HG02885 (cell line): Measurements from ENCODE around the gene FARSA.
"Not testable (repeated sequence)": the region's sequence is repeated elsewhere in the genome, so short reads cannot be mapped to it uniquely, and the experiment has no call there.

ENCODE experiments used
- ATAC-seq: cut with Tn5 transposase; IDR thresholded peaks from one replicate; pipeline ENCODE4 v1.9.1; 2021; ENCODE audit warnings: mild to moderate bottlenecking; ENCODE audit not compliant: unreplicated experiment, poor library complexity

Gene FARSA

DNA sequence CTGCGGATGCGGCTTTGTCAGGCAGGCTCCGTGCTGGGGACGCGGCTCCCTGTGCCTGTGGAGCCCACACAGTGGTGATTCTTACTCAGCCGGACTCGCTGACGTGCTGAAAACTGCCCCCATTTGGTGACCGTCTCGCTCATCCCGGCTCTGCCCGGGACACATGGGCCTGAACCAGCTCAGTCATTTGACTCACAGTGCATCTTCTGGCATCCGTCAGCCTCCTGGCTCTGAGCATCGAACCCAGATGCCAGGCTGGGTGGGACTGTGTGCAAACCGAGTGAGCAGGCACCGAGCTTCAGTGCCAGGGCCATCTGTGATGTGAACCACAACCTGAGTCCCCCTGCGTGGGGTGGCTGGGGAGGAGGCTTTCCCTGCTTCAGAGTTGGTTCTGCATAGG is 37.1 kb downstream of the FARSA start:
- ATAC-seq = no peak

DNA sequence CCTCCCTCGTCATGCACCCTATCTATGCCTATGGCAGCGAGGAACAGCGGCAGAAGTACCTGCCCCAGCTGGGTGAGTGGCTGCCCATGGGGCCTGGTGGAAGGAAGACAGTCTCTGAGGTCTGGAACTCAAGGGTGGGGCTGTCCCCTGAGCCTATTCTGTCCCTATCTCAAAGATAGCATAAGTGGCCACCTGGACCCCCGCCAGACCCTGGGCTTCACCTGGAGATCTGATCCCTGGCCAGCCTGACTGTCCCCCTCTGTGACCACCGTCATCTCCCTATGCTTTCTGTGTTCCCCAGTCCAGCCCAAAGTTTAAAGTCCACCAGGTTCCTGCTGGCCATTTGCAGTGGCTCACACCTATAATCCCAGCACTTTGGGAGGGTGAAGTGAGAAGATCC is 39.9 kb downstream of the FARSA start:
- no peak for ATAC-seq

DNA sequence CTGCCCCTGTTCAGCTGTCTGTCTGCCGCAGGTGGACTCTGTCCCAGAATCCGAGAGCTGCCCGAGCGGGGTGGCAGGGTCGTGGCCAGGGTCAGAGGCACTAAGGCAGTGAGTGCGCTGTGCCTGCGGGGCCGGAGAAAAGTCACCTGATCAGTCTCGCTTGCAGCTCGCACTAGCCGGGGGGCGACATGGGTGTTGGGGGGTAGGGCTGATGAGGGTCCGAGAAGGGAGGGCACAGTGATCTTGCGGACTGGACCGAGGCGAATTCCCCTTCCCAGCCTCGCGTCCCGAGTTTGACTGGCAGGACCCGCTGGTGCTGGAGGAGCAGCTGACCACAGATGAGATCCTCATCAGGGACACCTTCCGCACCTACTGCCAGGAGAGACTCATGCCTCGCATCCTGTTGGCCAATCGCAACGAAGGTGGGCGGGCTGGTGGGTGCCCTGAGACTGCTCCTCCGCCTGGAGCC is 41.9 kb downstream of the FARSA start:
- no peak for ATAC-seq

DNA sequence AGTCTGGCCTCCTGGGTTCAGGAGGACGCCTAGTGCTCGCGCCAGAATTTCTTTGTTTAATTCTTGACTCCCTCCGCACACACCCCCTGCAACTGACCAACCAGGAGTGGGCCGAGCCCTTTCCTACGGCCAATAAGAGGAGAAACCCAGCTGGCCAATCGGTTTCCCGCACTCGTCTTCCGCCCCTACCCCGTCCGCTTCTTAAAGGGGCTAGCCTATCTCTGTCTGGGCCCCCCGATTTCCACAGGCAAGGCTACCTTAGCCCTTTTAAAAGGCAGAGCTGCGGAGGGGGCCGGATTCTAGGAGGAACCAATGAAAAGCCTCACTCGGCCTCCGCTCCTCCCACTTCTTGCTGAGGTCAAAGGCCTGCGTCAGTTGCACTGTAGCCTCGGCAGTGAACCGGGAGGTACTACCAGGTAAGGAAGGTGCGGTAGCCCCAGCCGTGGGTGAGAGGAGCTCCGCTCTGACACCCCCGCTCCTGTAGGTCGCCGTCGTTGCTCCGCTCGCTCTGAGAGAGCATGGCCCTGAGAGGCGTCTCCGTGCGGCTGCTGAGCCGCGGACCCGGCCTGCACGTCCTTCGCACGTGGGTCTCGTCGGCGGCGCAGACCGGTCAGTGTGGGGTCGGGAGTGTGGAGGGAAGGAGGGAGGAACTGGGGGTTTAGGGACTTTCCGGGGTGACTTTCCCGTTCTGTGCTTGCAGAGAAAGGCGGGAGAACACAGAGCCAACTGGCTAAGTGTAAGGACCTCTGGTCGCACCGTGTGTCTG is 42.5 kb downstream of the FARSA start, which contains the start of gene GCDH:
Gene GCDH, plus strand, starts transcription at position 374 of the 766 bp plus-strand sequence. Its CDS starts 145 bp downstream, at position 519.
- peak; percentile 93 for ATAC-seq

DNA sequence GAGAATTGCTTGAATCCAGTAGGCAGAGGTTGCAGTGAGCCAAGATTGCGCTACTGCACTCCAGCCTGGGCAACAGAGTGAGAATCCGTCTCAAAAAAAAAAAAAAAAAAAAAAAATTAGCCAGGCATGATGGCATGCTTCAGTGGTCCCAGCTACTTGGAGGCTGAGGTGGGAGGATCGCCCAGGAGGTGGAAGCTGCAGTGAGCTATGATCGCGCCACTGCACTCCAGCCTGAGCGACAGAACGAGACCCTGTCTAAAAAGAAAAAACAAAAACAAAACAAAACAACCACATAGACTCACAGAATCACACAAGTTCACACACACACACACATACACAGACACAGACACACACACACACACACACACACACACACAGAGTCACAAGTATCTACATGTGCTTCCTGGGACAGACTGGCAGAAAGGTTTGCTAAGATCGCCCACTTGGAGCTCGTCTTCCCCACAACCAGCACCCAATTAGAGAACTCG is 43.2 kb downstream of the FARSA start:
- not testable (repeated sequence) for ATAC-seq

DNA sequence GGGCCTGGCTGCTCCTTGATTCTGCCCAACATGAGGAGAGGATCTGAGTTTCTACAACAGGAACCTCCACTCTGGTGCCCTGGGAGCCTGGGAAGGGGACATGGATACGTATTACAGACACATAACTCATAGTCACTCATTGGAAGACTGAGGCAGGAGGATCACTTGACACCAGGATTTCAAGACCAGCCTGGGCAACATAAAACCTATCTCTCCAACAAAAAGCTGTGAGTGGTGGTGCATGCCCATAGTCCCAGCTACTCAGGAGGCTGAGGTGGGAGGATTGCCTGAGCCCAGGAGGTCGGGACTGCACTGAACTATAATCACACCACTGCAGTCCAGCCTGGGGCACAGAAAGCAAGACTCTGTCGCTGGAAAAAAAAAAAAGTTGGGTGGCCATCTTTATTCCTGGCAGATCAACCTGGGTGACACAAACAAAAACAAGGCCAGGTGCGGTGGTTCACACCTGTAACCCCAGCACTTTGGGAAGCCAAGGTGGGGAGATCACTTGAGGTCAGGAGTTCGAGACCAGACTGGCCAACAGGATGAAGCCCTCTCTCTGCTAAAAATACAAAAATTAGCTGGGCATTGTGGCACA is 45.4 kb downstream of the FARSA start:
- ATAC-seq = no peak

DNA sequence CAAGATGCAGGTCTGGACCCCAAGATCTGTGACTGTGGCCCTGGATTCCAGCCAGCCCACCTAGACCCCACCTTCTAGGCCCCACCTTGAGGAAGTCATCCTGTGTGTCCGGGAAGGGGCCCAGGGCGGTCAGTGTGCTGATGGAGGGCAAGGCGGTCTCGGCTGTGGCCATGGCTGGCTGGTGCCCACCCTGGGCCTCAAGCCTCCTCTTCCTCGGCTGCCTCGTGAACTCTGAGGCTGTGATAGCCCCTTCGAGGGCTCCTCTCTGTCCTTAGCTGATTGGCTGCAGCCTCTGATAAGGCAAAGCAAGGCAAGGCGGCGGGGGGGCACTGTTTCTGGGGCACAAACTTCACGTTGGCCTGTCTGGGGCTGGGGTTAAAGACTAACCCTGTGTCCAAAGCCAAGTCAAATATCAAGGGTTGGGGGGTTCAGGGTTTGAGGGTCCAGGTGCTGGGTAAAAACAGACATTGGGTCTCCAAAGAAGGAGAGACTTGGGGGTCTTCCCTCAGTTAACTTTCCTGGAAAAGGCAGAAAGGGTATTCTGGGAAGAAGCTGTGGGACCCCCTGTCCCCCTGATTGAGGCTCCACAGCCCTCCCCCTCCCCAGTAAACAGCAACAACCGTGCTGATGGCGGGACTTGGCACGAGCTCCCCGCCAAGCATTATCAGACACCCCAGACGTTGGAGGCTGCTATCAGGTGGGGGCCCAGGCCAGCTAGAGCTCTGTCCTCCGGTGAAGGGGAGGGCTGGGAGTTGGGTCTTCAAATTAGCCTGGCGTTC is 46.4 kb downstream of the FARSA start, which contains the start of gene KLF1:
Gene KLF1, minus strand, starts transcription at position 233 of the 779 bp plus-strand sequence. Its CDS starts 61 bp downstream, at position 172.
- ATAC-seq = no peak

DNA sequence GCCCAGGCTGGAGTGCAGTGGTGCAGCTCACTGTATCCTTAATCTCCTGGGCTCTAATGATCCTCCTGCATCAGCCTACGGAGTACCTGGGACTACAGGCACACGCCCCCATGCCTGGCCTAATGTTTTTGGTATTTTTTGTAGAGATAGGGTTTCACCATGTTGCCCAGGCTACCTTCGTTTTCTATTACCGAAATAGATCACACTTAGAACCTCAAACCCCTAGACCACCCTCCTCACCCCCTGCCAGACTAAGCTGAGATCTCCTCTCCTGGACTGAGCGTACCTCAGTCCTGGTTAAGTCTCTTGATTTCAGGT is 46.9 kb downstream of the FARSA start:
- no peak for ATAC-seq

- peak; percentile 2 for ATAC-seq
Measured at GRCh38 chr19:12885749-12886650, 47.5 kb downstream of the FARSA start.

DNA sequence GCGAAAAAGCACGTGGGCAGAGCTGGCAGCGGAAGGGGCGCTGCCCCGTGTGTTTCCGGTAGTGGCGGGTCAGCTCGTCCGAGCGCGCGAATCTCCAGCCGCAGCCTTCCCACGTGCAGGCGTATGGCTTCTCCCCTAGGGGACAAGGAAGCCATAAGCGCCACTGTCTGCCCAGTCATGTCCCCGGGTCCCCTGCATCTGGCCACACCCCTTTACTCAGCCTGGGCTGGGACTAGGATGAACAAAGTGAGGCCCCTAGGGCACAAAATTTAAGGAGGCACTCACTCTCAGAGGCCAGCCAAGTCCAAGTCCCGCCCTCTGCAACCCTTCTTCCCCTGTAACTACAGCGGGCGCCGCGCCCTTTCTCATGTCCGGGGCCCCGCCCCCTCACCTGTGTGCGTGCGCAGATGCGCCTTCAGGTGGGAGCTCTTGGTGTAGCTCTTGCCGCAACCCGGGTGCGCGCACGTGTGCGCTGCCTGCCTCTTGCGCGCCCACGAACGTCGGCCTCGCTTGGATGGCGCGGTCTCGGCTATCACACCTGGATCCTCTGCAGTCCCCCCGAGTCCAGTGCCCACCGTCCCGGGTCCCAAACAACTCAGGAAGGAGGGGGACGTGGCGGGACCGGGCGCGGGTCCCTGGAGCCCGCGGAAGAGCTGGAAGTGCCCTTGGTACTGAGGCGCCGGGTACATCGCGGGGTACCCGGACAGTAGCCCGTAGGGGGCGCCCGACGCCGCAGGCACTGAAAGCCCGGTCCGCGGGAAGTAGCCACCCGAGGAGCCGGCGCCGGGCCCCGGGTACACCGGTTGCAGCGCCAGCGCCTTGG is 48.4 kb downstream of the FARSA start:
- ATAC-seq = peak; percentile 49

DNA sequence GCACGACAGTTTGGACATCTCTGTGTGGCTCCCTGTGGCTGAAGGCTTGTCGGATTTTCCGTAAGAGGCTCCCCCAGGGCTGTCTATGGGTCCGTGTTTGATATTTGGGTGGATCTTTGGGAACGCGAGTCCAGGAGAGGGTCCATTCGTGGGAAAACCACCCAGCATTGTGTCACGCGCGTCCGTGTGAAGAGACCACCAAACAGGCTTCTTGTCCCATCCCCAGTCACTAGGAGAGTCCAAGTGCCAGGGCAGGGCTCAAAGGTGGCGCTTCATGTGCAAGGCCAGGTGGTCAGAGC is 48.9 kb downstream of the FARSA start:
- ATAC-seq = no peak

- no peak for ATAC-seq
Measured at GRCh38 chr19:12884202-12884601, 49.3 kb downstream of the FARSA start.

GRCh38 chr19:12882589-12882988 is 50.9 kb downstream of the FARSA start:
- no peak for ATAC-seq

GRCh38 chr19:12881172-12881808 is 52.2 kb downstream of the FARSA start, which contains the start of gene DNASE2:
TSS of gene DNASE2 (minus strand) at chr19:12881449. CDS start at chr19:12881375, 74 bp downstream.
- ATAC-seq = peak; percentile 78

GRCh38 chr19:12880551-12881171 is 52.9 kb downstream of the FARSA start:
- peak; percentile 7 for ATAC-seq

- no peak for ATAC-seq
Measured at GRCh38 chr19:12875086-12875485, 58.4 kb downstream of the FARSA start.

GRCh38 chr19:12873891-12874745 is 59.4 kb downstream of the FARSA start:
- ATAC-seq = no peak
